Tibial nerve (tissue), 4 donors: ENCODE data around the gene STK4. TPM values are rescaled to one million over a fixed set of nuclear protein-coding genes. Genes with fewer than 3 reads are reported as not detected.

ENCODE experiments used
- DNase-seq, 2 donors: peaks; one replicate each; pipeline ENCODE4 v3.0.0-alpha.2; 2019; ENCODE audit warnings: low spot score in 2 of 2
- H3K27ac ChIP-seq, 4 donors: fragments of 200-600 bp; sonication (generic) in 3 of 4; one replicate each; pipeline ENCODE4 v1.5.1; 2017 to 2019; ENCODE audit warnings: mild to moderate bottlenecking in 1 of 4
- H3K27me3 ChIP-seq, 2 donors: fragments of 200-600 bp; sonication (generic) in 1 of 2; one replicate each; pipeline versions ENCODE4 v1.5.1 to v1.6.0; 2017 to 2019
- H3K36me3 ChIP-seq, 3 donors: fragments of 200-600 bp; sonication (generic); one replicate each; pipeline ENCODE4 v1.5.1; 2018 to 2019
- H3K4me1 ChIP-seq, 4 donors: fragments of 200-600 bp; sonication (generic) in 3 of 4; one replicate each; pipeline ENCODE4 v1.5.1; 2017 to 2019
- H3K4me3 ChIP-seq, 4 donors: fragments of 200-600 bp; sonication (generic) in 3 of 4; one replicate each; pipeline ENCODE4 v1.5.1; 2017 to 2019; ENCODE audit warnings: mild to moderate bottlenecking in 1 of 4, moderate library complexity in 1 of 4
- H3K9me3 ChIP-seq, 4 donors: fragments of 200-600 bp; sonication (generic) in 3 of 4; one replicate each; pipeline ENCODE4 v1.5.1; 2017 to 2019
- CTCF ChIP-seq, 5 experiments: fragments of 200-600 bp in 3 of 5; fragments of 450-650 bp in 2 of 5; sonication (generic) in 3 of 5; IDR thresholded peaks; one replicate each; pipeline ENCODE4 v1.5.1; 2016 to 2019; ENCODE audit warnings: antibody characterized with exemption in 5 of 5, mild to moderate bottlenecking in 3 of 5, moderate library complexity in 2 of 5
- EP300 ChIP-seq, 2 donors: sonication (generic); formaldehyde crosslinking; IDR thresholded peaks; one replicate each; pipeline ENCODE4 v1.6.1; 2017; ENCODE audit warnings: antibody characterized with exemption in 2 of 2, mild to moderate bottlenecking in 1 of 2
- POLR2A ChIP-seq, 2 donors: fragments of 450-650 bp; IDR thresholded peaks; one replicate each; pipeline ENCODE4 v1.6.1; 2017; ENCODE audit warnings: antibody characterized with exemption in 2 of 2, mild to moderate bottlenecking in 2 of 2, moderate library complexity in 2 of 2
- WGBS, 2 donors: methylation state at CpG; one replicate each; pipeline ENCODE4 v1.1.5; 2018; 5-methylcytosine and 5-hydroxymethylcytosine counted together
- total RNA-seq, 4 donors: library from RNA; depleted of rRNA; stranded (reverse); fragments of >200 nt; gene quantifications; one replicate each; pipeline ENCODE4 v1.1.0, GENCODE V29; 2016

STK4 gene
- total RNA-seq, 4 donors from 2014 or later = 24.3 to 28.5 (median 27.1) TPM

- Histone ChIP-seq H3K36me3 (peaks cover 0 to 40% (median 9%) of the 10 kb centered on the region in 3 donors), H3K9me3 (no peaks in the 10 kb centered on the region), H3K27me3 (no peaks in the 10 kb centered on the region), H3K4me3 (no peak overlapping the region), H3K4me1 (peaks cover 0 to 30% (median 12%) of the 10 kb centered on the region in 4 donors), H3K27ac (peak overlapping the region in 1 of 4 donors; percentile 5)
- WGBS, 2 donors = 79 to 90% methylated on average over 3 of the region's 3 CpGs
- no peak for DNase-seq
- TF ChIP-seq CTCF (IDR thresholded peaks at IDR 0.05) (no peak), POLR2A (IDR thresholded peaks at IDR 0.05) (no peak), EP300 (IDR thresholded peaks at IDR 0.05) (no peak)
Measured at GRCh38 chr20:44993343-44993742, 27.0 kb downstream of the STK4 start.

GRCh38 chr20:44997171-44997570 is 30.9 kb downstream of the STK4 start:
- Histone ChIP-seq H3K4me3 (no peak overlapping the region), H3K36me3 (peaks cover 0 to 69% (median 13%) of the 10 kb centered on the region in 3 donors), H3K27me3 (no peaks in the 10 kb centered on the region), H3K4me1 (peaks cover 0 to 13% (median 2%) of the 10 kb centered on the region in 4 donors), H3K27ac (no peak overlapping the region), H3K9me3 (no peaks in the 10 kb centered on the region)
- TF ChIP-seq EP300 (IDR thresholded peaks at IDR 0.05) (no peak), POLR2A (IDR thresholded peaks at IDR 0.05) (no peak), CTCF (IDR thresholded peaks at IDR 0.05) (no peak)
- WGBS, 2 donors = 95 to 96% methylated on average over 6 of the region's 6 CpGs
- DNase-seq = no peak

- TF ChIP-seq POLR2A (IDR thresholded peaks at IDR 0.05) = no peak
- no peak for TF ChIP-seq CTCF (IDR thresholded peaks at IDR 0.05)
- TF ChIP-seq EP300 (IDR thresholded peaks at IDR 0.05) = no peak
- H3K9me3 ChIP-seq = no peaks in the 10 kb centered on the region
- peaks cover 0 to 69% (median 13%) of the 10 kb centered on the region in 3 donors for H3K36me3 ChIP-seq
- no peak overlapping the region for H3K4me3 ChIP-seq
- no peak for DNase-seq
- no peaks in the 10 kb centered on the region for H3K27me3 ChIP-seq
- 93 to 97% methylated on average over 5 of the region's 5 CpGs for WGBS, 2 donors
- H3K27ac ChIP-seq = no peak overlapping the region
- peaks cover 0 to 10% (median 2%) of the 10 kb centered on the region in 4 donors for H3K4me1 ChIP-seq
Measured at GRCh38 chr20:44997668-44998067, 31.4 kb downstream of the STK4 start.

- H3K27me3 ChIP-seq = no peaks in the 10 kb centered on the region
- H3K27ac ChIP-seq = no peak overlapping the region
- H3K9me3 ChIP-seq = no peaks in the 10 kb centered on the region
- no peak for DNase-seq
- peaks cover 0 to 31% (median 0%) of the 10 kb centered on the region in 4 donors for H3K4me1 ChIP-seq
- TF ChIP-seq EP300 (IDR thresholded peaks at IDR 0.05) = no peak
- no peak for TF ChIP-seq POLR2A (IDR thresholded peaks at IDR 0.05)
- TF ChIP-seq CTCF (IDR thresholded peaks at IDR 0.05) = no peak
- peaks cover 0 to 43% (median 4%) of the 10 kb centered on the region in 3 donors for H3K36me3 ChIP-seq
- H3K4me3 ChIP-seq = no peak overlapping the region
Measured at GRCh38 chr20:45008521-45009049, 42.3 kb downstream of the STK4 start.

- no peak overlapping the region for H3K4me3 ChIP-seq
- no peaks in the 10 kb centered on the region for H3K9me3 ChIP-seq
- TF ChIP-seq POLR2A (IDR thresholded peaks at IDR 0.05) = no peak
- no peak for TF ChIP-seq CTCF (IDR thresholded peaks at IDR 0.05)
- no peak for TF ChIP-seq EP300 (IDR thresholded peaks at IDR 0.05)
- peaks cover 0 to 26% (median 4%) of the 10 kb centered on the region in 3 donors for H3K36me3 ChIP-seq
- no peaks in the 10 kb centered on the region for H3K27me3 ChIP-seq
- peak overlapping the region in 2 of 4 donors; percentile 15 to 50 for H3K27ac ChIP-seq
- no peak for DNase-seq
- peaks cover 0 to 43% (median 7%) of the 10 kb centered on the region in 4 donors for H3K4me1 ChIP-seq
Measured at GRCh38 chr20:45010399-45010828, 44.1 kb downstream of the STK4 start.
